MV-4-11 (cell line): ENCODE measurements around the gene SNX22.

ENCODE experiments used
- DNase-seq: peaks from one replicate; lab custom pipeline; 2025; lab: John Stamatoyannopoulos, UW

SNX22 gene

DNA sequence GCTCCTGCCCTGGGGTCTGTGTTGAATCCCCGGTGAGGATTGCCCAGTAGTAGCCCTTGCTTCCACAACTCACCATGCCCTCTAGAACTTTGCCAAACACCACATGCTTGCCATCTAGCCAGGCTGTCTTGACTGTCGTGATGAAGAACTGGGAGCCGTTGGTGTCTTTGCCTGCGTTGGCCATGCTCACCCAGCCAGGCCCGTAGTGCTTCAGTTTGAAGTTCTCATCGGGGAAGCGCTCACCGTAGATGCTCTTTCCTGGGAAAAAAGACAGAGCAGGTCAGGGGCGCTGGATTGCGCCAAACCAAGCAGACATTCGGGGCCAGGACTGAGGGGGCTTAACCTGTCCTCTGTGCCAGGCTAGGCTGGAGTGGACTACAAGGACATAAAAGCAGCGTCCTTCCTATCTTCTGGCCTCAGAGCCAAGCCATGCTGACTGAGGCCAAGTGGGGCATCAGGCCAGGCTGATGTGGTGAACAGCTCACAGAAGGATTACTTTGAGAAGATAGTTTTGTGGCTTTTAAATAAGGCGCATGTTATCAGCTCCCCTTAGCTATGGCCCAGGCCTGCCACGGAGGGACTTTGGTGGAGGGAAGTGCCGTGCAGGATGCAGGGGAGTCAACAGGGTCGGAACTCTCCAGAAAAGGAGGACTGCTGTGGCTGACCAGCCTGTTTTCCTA, 5.3 kb downstream of the SNX22 start:
- DNase-seq: no peak

DNA sequence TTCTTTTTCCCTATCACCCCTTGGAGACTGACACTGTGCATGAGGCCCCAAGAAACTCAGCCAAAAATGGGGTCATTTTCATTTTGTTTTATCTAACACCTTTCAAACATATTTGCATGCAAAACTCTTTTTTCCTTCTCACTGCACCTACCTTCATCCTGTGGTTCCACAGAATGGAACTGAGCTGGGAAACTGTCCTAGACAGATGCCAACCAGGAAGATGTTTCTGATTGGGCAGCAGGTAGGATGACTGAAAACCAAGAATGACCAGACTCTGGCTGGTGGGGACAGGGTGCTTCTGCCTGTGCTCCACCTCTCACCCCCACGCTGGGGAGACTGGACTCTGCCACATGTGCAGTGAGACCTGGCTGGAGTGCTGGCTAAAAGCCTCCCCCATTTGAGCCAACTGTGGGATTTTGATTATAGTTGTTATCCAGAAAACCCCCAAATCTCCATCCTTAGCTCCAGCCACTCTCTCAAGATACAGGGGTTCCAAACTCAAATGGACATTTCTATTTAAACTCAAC, 6.1 kb downstream of the SNX22 start:
- no peak for DNase-seq

DNA sequence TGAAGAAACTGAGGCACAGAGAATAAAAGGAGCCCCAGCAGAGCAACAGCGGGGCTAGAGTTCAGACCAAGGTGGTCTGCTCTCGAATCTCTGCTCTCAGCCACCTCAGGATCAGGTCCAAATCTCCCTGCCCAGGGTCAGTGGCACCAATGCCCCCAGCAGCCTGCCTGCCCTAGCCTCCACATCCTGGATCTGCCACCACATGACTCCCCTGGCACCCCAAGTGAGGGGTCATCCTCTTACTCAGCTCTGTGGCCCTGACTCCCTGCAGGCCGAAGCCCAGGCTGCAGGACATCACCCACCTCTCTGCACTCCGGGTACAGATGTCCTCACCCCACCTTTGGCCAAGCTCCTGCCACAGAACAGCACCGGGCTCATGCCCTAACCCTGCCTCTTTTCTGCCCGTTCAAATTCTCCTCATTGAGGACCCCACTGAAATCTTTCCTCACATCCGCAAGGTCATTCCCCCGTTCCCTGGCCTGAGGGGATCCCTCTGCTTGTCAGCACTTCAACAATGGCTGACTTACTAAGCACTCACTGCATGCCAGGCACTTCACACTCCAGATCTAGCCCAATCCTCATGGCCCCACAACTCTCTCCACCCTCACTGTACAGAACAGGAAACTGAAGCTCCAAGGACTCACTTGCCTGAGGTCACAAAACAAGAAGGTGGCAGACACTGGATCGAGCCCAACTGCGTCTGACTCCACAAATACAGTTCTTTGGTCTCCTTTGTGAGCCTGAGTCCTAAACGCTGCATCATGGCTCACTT, 7.0 kb downstream of the SNX22 start:
- DNase-seq: no peak

DNA sequence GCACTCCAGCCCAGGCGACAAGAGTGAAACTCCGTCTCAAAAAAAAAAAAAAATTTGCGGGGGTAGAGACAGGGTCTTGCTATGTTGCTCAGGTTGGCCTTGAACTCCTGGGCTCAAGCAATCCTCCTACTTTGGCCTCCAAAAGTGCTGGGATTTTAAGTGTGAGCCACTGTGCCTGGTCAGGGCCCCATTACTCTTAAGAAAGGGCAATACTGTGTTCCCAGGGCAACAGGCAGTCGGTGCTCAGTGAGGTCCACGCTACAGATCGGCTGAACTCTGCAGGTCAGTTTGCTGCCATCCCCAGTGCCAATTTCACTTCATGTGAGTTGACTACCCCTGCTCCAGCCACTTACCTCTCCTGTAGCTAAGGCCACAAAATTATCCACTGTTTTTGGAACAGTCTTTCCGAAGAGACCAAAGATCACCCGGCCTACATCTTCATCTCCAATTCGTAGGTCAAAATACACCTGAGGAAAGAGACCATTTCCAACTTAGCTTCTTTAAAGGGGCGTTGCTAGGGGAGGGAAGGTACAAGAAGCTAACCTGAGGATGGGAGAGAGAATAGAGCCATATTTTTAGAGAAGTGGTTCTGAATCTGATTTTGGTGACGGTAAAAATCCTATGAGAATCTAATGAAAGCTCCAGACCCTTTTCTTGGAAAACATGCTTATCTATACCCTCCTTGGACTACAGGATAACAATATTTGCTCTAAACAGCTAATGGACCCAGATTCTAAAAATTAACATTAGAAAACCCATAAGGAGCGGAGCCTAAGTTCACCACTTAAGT, 10.4 kb downstream of the SNX22 start:
- no peak for DNase-seq

DNA sequence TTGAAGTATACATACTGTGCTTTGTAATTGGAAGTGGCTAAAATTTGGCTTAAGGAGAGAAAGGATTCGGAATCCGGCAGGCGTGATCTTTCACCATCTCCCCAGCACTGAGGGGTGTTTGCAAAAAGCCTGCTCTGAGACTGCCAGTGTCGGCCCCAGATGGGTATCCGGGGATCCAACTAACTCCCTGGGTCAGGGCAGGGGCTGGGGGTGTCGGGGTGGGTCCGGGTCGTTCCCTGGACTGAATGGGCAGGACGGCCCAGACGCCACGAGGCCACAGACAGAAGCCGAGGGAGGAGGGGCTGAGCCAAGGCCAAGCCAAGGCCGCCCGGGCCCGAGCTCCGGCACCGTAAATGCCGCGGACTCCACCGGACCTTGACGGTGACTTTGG, 10.9 kb downstream of the SNX22 start:
- no peak for DNase-seq

DNA sequence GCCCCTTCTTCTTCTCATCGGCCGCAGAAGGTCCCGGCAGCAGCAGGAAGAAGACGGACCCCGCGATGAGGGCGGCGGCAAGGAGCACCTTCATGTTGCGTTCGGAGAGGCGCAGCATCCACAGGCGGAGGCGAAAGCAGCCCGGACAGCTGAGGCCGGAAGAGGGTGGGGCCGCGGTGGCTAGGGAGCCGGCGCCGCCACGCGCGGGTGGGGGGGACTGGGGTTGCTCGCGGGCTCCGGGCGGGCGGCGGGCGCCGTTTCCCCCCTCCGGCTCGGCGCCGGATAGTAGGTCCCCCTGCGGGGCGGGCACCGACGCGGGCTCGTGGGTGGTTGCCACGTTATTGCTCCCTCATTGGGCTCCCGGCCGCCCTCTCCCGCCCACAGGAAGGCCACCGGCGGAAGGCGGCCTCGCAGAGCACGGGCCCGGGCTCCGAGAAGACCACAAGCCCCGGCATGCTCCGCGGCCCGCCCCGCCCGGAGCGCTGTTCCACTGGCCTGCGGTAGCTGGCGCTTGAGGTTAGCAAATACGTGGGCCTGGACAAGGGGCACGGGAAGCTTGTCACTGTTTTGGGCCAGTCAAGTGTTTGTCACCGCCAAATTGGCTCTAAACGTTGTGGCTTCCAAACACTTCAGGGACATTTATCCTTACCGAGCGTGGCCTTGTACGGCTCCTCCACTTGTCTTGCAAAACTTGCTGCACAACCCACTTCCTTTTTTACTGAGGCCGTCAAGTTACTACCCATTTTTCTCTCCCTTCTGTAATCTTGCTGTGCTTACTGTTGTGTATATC, 11.5 kb downstream of the SNX22 start, which contains the start of gene PPIB:
Gene PPIB (minus strand): TSS at position 154 of the 790 bp plus-strand sequence. CDS start 36 bp downstream, at position 118.
- peak; percentile 96 for DNase-seq

DNA sequence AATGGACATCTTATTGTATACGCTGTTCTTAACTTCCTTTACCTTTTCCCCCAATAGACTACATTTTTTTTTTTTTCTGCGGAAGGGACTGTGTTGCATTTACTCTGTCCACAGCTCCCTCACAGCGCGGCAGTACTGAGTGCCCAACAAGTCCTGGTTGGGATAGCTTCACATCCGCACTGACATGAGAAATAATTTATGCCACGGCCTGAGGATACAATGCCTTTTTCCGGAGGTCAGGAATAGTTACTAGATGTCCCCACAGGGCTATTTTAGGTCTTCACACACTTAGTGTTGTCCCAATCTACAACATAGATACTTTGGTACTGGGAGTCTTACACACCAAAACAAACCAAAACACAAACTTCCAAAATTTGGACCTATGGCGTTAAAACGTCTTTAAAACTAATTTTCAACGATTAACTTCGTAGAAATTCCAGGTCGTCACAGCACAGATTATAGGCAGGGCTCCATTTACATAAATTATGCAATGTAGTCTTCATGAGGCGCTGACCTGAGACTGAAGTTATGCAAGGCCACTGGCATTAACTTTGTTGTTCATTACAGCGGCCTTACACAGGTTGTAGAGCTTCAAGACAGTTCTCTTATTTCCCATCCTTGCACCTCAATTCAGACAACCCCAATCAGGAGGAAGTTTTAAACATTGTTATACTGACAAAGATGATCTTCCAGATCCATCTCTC, 12.3 kb downstream of the SNX22 start:
- peak; percentile 70 for DNase-seq

DNA sequence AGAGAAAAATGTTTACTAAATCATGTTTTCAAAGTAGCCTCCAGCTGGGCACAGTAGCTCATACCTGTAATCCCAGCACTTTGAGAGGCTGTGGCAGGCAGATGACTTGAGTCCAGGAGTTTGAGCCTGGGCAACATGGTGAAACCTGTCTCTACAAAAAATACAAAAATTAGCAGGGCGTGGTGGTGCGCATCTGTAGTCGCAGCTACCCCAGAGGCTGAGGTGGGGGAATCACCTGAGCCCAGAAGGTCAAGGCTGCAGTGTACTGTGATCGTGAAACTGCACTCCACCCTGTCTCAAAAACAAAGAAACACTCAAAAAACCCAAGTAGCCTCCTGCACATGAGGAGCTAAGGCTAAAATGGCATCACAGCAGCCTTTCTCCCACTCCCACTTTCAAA, 12.9 kb downstream of the SNX22 start:
- DNase-seq: no peak

DNA sequence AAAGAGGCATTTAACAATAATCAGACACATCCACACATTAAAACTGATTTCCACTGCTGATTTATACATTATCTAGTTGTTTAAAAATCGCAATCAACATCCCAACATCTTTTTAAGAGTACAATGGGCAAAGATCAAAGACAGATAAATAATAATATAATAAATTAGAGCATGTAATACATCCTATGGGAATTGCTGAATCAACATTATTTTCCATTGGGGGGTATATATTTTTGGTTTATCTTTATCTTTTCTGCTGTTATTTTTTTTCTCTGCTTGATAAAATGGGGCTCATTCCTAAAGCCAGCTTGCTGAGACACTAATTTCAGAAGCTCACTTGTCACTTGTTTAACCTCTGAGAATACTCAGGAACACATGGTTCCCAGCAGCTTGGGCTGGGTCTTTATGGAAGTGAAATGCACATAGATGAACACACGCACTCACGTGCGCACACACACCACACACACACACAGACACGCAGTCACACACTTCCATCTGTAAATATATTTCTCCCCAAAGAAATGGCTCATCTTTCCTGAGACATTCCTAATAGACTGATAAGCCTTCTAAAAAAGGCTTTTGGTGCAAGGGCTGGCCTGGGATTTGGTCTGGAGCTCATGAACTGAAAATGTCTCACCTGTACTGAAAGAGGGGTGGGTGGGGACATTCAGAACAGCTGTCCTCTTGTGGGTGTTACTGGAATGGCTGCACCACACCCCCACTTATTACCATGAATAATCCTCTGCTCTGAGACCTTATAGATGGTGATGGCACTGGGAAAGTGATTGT, 14.8 kb downstream of the SNX22 start:
- DNase-seq: no peak

DNA sequence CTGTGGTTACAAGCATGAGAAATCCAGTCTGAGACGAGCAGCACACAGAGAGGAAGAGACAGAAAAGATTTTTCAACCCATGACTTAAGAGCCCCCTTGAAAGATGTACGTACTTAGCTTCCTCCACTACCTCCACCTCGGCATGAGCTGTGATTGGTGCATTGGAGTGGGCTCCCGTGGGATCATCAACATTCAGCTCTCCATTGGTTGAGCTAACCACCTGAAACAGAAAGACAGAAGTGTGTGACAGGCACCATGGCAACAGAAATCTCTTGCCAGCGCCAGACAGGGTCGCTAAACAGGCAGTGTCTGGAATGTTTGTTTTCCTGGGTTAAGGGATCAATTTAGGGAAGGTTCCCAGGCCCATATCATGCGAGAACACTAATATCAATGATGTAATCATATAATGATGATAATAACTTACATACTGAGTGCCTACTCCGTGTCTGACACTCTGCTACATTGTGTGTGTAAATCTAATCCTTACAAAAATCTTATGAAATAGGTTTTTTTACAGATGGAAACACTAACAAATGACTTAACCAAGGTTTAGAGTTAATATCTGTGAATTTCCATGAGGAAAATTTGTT, 28.8 kb downstream of the SNX22 start:
- no peak for DNase-seq

DNA sequence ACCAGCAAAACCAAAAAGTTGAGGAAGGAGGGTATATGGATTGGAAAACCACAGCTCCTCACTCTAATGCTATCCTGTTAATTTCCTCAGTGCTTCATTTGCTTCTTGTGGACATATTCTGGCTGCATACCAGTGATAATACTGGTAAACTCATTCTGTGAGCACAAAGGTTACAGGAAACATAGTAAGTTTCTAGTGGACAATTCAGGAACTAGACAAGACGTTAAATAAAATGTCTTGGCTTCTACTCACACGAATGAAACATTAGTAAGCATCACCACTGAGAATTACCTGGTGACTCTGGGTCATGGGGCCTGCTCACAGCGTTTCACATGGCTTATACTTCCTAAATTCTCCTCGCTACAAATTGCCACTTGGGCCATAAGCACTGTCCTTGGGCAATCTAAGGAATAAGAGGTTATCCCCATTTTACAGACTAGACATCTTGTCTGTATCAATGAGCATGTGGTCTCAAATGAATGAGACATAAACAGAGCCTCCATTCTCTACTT, 31.4 kb downstream of the SNX22 start:
- DNase-seq: no peak

DNA sequence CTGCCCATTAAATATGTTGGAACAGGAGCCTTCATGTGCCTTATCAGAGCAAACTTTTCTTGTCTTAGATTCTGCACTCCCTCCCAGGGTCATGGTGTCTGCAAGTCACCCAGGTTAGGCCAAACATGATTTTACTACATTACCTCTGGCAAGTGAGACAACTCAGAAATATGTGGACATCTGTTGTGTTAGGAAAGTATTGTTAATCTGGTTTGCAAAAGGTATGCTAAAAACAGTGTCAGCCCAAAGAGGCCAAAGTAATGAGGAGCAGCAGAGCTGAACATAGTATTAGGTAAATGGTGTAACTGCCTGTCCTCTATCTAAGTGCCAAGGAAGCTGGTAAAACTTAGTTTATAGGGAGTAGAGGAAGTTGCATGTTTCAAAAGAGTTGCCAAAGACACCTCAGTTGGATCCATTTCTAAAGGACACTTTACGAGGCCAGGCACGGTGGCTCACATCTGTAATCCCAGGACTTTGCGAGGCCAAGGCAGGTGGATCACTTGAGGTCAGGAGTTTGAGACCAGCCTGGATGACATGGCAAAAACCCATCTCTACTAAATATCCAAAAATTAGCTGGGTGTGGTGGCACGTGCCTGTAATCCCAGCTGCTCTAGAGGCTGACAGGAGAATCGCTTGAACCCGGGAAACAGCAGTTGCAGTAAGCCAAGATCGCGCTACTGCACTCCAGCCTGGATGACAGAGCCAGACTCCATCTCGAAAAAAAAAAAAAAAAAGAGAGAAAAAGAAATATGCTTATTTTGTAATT, 33.8 kb downstream of the SNX22 start:
- no peak for DNase-seq

DNA sequence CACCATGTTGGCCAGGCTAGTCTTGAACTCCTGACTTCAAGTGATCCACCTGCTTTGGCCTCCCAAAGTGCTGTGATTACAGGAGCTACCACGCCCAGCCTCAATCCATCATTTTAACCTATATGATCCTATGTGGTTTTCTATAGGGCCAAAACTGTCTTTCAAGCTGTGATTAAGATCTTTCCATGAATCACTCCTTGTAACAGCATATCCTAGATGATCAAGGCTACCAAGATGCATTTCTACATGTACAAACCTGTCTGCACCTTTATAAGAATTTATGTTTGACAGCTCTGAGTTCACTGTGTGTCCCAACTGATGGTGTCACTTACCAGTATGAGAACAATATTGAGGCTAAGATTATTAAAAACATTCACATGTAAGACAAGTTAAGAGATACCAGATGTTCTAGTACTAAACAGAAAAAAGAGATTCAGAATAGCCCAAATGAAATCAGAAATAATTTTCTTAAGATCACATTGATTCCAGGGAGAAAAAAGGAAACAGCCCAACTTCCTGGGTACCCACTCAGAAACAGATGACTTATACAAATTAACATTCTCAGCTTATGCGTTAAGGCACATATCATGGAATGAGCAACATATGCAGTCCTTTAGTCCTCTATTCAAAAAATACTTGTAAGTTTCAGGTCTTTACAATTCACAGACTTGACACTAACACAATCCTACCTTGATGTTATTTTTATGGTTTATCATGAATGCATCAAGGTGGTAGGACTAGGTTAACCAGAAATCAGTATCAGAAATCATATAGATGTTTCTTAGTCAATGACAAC, 36.1 kb downstream of the SNX22 start:
- no peak for DNase-seq

DNA sequence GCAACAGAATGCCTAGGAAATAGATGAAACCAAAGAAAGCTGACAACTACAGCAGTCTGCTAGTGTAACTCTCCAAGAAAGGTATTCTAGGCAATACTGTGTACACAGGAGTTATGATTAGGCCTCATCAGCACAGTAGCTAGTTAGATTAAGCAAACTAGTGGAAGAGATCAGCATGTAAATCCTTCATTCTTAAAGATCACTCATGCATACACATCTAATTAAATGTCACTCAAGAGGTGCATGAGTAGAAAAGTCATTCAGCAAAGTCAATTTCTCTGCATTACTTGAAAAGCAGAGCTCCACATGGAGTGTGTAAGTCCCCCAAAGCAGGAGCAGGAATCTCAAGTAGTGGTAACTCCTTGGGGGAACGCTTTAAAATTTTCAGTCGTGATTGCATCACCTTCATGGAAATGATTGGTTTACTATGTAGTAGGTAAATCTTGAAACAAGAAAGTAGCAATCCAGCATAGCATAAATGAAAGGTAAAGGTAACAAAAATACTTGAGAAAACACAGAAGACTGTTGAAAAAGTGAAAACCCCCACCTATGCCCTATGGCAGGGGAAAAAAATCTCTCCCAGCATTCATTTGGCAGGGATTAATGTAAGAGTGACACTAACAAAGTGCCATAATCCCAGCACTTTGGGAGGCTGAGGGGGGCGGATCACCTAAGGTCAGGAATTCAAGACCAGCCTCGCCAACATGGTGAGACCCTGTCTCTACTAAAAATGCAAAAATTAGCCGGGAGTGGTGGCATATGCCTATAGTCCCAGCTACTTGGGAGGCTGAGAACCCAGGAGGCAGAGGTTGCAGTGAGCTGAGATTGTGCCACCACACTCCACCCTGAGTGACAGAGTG, 40.7 kb downstream of the SNX22 start:
- DNase-seq: no peak

DNA sequence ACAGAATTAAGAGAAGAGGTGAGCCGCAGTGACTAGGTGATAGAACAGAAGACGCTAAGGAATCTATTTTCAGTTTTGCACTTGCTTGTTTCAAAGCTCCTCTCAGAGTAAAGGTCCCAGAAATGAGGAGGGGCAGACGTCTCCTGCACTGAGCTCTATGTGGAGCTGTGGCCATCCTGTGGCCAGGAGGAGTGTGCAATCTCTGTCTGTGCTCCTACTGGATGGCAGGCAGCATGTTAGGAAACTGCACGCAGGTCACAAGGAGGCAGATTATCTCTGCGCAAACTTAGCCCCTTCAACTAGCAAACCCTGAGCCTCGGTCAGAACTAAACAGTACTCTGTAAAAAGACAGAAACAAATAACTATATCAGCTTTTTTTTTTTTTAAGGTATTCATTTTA, 42.4 kb downstream of the SNX22 start:
- DNase-seq: no peak

DNA sequence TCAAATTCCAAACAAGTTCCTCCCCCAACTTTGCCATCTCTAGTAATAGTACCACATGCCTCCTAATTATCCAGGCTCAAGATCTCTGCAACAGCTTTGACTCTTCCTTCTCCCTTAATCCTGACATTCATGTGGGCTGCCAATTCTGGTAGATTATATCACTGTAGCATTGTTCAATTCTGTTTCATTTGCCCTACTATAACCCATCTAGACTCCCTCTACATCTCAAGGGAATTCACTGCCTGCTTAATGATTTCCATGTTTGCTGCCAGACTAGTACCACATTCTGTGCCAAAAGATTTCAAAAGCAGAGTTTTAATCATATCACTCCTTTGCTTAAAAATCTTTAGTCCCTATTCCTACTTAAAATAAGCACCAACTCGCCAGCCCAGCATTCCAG, 45.9 kb downstream of the SNX22 start:
- DNase-seq: no peak

DNA sequence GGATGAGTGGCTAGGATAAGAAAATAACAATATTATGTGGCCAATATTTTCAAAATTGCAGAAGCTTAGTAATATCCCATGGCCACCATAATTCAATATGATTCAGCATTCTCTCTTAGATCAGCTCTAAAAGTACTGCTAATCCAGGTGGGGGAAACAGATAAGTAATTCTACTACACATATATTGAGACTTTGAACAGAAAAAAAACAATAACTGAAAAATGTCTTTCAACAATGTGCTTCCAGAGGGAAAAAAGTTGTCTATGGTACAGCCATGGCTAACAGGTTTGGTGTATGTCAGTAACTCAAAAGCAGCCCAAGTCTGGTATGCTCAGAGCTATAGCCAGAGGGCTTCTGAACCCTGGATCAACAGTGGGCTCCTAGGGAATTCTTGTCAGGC, 53.7 kb downstream of the SNX22 start:
- DNase-seq: no peak
